Panc1 (cell line): ENCODE results near the gene ATG10. TPM values are rescaled to one million over a fixed set of nuclear protein-coding genes. Genes with fewer than 3 reads are reported as not detected.

ENCODE experiments used
- ATAC-seq: fragments of 200-7000 bp; cut with Tn5 transposase; 2 replicates; pipeline ENCODE4 v1.9.1; 2020; ENCODE audit warnings: mild to moderate bottlenecking, moderate library complexity
- BruUV-seq: library from RNA; stranded (reverse); fragments of 400-500 nt; replicated peaks from 2 replicates; lab custom pipeline; 2021; lab: Mats Ljungman, UMichigan
- CTCF ChIA-PET: fragments of 300-600 bp; sonication (Branson Sonifier 250); formaldehyde crosslinking; loops from one replicate; lab custom pipeline; 2022; ENCODE audit warnings: antibody characterized with exemption; lab: Charles Lee
- POLR2A ChIA-PET: fragments of 300-600 bp; sonication (Branson Sonifier 250); formaldehyde crosslinking; loops from one replicate; lab custom pipeline; 2022; ENCODE audit warnings: antibody characterized with exemption; lab: Charles Lee
- DNase-seq: peaks from one replicate; pipeline ENCODE4 v3.0.0-alpha.2; 2010; ENCODE audit warnings: low read depth, low spot score
- H3K27ac ChIP-seq: 2 replicates; pipeline ENCODE4 v1.5.1; 2011; ENCODE audit warnings: mild to moderate bottlenecking, low read length, inconsistent platforms
- H3K27me3 ChIP-seq: fragments of 200-500 bp; sonication (Bioruptor generic); 2 replicates; pipeline ENCODE4 v1.6.0; 2014; ENCODE audit warnings: low read length, inconsistent platforms; ENCODE audit not compliant: control insufficient read depth, insufficient read depth
- H3K36me3 ChIP-seq: fragments of 200-500 bp; sonication (Bioruptor generic); 2 replicates; pipeline ENCODE4 v1.5.1; 2014; ENCODE audit warnings: inconsistent platforms, mild to moderate bottlenecking, low read length, moderate library complexity; ENCODE audit not compliant: control insufficient read depth, insufficient read depth
- H3K4me1 ChIP-seq: 2 replicates; pipeline ENCODE4 v1.5.1; 2011; ENCODE audit warnings: inconsistent platforms, mild to moderate bottlenecking, low read length, moderate library complexity; ENCODE audit not compliant: control insufficient read depth, insufficient read depth
- H3K4me3 ChIP-seq, 2 experiments: 2 replicates each; pipeline ENCODE4 v1.5.1; 2011 to 2012; ENCODE audit warnings: low read depth in 2 of 2, low read length in 2 of 2, mild to moderate bottlenecking in 2 of 2, inconsistent platforms in 1 of 2, moderate library complexity in 1 of 2
- H3K9me3 ChIP-seq: fragments of 200-500 bp; sonication (Bioruptor generic); 2 replicates; pipeline ENCODE4 v1.5.1; 2014; ENCODE audit warnings: low read depth, mild to moderate bottlenecking, inconsistent platforms, low read length, moderate library complexity; ENCODE audit not compliant: control insufficient read depth, insufficient read depth
- POLR2AphosphoS5 ChIP-seq: IDR thresholded peaks from 2 replicates; pipeline ENCODE4 v1.6.1; 2012; ENCODE audit warnings: mild to moderate bottlenecking, low read depth, low read length, moderate library complexity
- SIN3A ChIP-seq: IDR thresholded peaks from 2 replicates; pipeline ENCODE4 v1.6.1; 2012; ENCODE audit warnings: low read depth, mild to moderate bottlenecking, low read length, moderate library complexity, borderline replicate concordance; ENCODE audit not compliant: insufficient read depth
- TCF7L2 ChIP-seq: IDR thresholded peaks from 2 replicates; pipeline ENCODE4 v1.6.1; 2011; ENCODE audit warnings: mild to moderate bottlenecking, low read depth, low read length, inconsistent platforms
- in situ Hi-C: cut with HindIII; loops from 2 replicates; pipeline ENCODE4 v1.10.0; 2016; ENCODE audit warnings: low sequenced_read_pairs, low pct_unique_long_range_greater_than_20kb
- intact Hi-C: fragments of 100-400 bp; cut with micrococcal nuclease; formaldehyde crosslinking; loops from one replicate; pipeline ENCODE4 v1.10.0; 2022; ENCODE audit not compliant: unreplicated experiment
- total RNA-seq: library from RNA; stranded (reverse); gene quantifications from one replicate; pipeline ENCODE4 v1.2.1, GENCODE V29; 2021; ENCODE audit not compliant: unreplicated experiment
- TF ChIP-seq, protein P1 (sequence below), 2 experiments: IDR thresholded peaks; 2 replicates each; pipeline ENCODE4 v1.6.1; 2011 to 2012; ENCODE audit warnings: low read depth in 2 of 2, control low read depth in 1 of 2, low read length in 1 of 2, mild to moderate bottlenecking in 1 of 2, moderate library complexity in 1 of 2; ENCODE audit not compliant: insufficient read depth in 1 of 2
- TF ChIP-seq, protein P2 (sequence below): fragments of 450-650 bp; IDR thresholded peaks from 2 replicates; pipeline ENCODE4 v1.5.1; 2017; ENCODE audit warnings: mild to moderate bottlenecking

The ATG10 gene
- total RNA-seq, 1 experiment from 2014 or later, result 14.0 TPM

- BruUV-seq, result no TSS peak
- POLR2A ChIA-PET, result interaction anchor here (0.6 kb wide), 1 partner anchor 342 kb away, joined by 5 read pairs; no protein-coding TSS in a partner anchor
Measured at GRCh38 chr5:82151204-82151603, 179.4 kb downstream of the ATG10 start.

DNA sequence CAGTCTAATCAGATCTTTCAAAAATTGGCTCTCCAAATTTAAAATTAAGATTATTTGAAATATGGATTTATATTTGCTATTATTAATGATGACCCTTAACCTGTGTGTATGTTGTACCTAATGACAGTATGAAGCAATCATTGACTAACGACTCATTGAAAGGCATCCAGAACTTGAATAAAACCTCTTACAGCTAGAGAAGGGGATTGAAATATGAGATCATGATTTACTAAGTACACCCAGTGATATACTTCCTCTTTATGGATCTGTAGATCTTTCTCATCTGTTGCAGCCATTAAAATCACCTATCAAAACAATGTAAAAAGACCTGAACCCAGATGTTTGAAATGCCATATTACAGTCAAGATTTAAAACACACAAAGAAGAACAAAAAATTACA, 179.8 kb downstream of the ATG10 start:
- H3K27me3 ChIP-seq, result no peaks in the 10 kb centered on the region
- H3K9me3 ChIP-seq, result no peaks in the 10 kb centered on the region
- no peak overlapping the region for H3K27ac ChIP-seq
- H3K4me3 ChIP-seq, result no peak overlapping the region
- intact Hi-C loops, result no loop called here
- BruUV-seq, result no TSS peak
- TF ChIP-seq, protein P1, sequence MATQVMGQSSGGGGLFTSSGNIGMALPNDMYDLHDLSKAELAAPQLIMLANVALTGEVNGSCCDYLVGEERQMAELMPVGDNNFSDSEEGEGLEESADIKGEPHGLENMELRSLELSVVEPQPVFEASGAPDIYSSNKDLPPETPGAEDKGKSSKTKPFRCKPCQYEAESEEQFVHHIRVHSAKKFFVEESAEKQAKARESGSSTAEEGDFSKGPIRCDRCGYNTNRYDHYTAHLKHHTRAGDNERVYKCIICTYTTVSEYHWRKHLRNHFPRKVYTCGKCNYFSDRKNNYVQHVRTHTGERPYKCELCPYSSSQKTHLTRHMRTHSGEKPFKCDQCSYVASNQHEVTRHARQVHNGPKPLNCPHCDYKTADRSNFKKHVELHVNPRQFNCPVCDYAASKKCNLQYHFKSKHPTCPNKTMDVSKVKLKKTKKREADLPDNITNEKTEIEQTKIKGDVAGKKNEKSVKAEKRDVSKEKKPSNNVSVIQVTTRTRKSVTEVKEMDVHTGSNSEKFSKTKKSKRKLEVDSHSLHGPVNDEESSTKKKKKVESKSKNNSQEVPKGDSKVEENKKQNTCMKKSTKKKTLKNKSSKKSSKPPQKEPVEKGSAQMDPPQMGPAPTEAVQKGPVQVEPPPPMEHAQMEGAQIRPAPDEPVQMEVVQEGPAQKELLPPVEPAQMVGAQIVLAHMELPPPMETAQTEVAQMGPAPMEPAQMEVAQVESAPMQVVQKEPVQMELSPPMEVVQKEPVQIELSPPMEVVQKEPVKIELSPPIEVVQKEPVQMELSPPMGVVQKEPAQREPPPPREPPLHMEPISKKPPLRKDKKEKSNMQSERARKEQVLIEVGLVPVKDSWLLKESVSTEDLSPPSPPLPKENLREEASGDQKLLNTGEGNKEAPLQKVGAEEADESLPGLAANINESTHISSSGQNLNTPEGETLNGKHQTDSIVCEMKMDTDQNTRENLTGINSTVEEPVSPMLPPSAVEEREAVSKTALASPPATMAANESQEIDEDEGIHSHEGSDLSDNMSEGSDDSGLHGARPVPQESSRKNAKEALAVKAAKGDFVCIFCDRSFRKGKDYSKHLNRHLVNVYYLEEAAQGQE (IDR thresholded peaks at IDR 0.05; ENCODE audit: insufficient read depth in 1 of 2, low read depth in 2 of 2, low read length in 1 of 2), result no peak
- TF ChIP-seq, protein P2, sequence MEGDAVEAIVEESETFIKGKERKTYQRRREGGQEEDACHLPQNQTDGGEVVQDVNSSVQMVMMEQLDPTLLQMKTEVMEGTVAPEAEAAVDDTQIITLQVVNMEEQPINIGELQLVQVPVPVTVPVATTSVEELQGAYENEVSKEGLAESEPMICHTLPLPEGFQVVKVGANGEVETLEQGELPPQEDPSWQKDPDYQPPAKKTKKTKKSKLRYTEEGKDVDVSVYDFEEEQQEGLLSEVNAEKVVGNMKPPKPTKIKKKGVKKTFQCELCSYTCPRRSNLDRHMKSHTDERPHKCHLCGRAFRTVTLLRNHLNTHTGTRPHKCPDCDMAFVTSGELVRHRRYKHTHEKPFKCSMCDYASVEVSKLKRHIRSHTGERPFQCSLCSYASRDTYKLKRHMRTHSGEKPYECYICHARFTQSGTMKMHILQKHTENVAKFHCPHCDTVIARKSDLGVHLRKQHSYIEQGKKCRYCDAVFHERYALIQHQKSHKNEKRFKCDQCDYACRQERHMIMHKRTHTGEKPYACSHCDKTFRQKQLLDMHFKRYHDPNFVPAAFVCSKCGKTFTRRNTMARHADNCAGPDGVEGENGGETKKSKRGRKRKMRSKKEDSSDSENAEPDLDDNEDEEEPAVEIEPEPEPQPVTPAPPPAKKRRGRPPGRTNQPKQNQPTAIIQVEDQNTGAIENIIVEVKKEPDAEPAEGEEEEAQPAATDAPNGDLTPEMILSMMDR, result no peak
- TF ChIP-seq POLR2AphosphoS5, result no peak
- no peak for TF ChIP-seq SIN3A
- no peak for TF ChIP-seq TCF7L2
- in situ Hi-C loops, result no loop called here
- ChIA-PET POLR2A (interaction anchor here (0.6 kb wide), 1 partner anchor 342 kb away, joined by 5 read pairs; no protein-coding TSS in a partner anchor), CTCF (no interaction called here)
- no peaks in the 10 kb centered on the region for H3K4me1 ChIP-seq
- ATAC-seq (no peak), DNase-seq (no peak)
- H3K36me3 ChIP-seq, result no peaks in the 10 kb centered on the region

More at GRCh38 chr5:82151204-82151603, 179.4 kb downstream of the ATG10 start:
- no peak for ATAC-seq
- H3K27ac ChIP-seq, result no peak overlapping the region
- TF ChIP-seq SIN3A (no peak), TCF7L2 (no peak), POLR2AphosphoS5 (no peak)
- H3K27me3 ChIP-seq, result no peaks in the 10 kb centered on the region
- CTCF ChIA-PET, result no interaction called here
- H3K9me3 ChIP-seq, result no peaks in the 10 kb centered on the region
- no peaks in the 10 kb centered on the region for H3K36me3 ChIP-seq
- no peak overlapping the region for H3K4me3 ChIP-seq
- no peak for DNase-seq
- in situ Hi-C loops (no loop called here), intact Hi-C loops (no loop called here)
- H3K4me1 ChIP-seq, result no peaks in the 10 kb centered on the region

GRCh38 chr5:82152978-82153481, 181.2 kb downstream of the ATG10 start:
- no peak for TF ChIP-seq POLR2AphosphoS5
- no peak for TF ChIP-seq TCF7L2
- TF ChIP-seq, protein P2, result no peak
- no peak for TF ChIP-seq SIN3A
- TF ChIP-seq, protein P1 (IDR thresholded peaks at IDR 0.05; ENCODE audit: insufficient read depth in 1 of 2, low read depth in 2 of 2, low read length in 1 of 2), result no peak
- no peaks in the 10 kb centered on the region for H3K4me1 ChIP-seq
- CTCF ChIA-PET, result no interaction called here
- no peaks in the 10 kb centered on the region for H3K27me3 ChIP-seq
- no peaks in the 10 kb centered on the region for H3K36me3 ChIP-seq
- POLR2A ChIA-PET, result no interaction called here
- intact Hi-C loops, result no loop called here
- ATAC-seq, result no peak
- in situ Hi-C loops, result no loop called here
- no peak overlapping the region for H3K27ac ChIP-seq
- DNase-seq, result no peak
- H3K9me3 ChIP-seq, result no peaks in the 10 kb centered on the region
- H3K4me3 ChIP-seq, result no peak overlapping the region
- BruUV-seq, result no TSS peak
